Neural crest cell (in vitro differentiated cells): ENCODE results near the gene ASNSD1. TPM values are rescaled to one million over a fixed set of nuclear protein-coding genes. Genes with fewer than 3 reads are reported as not detected.
"Not testable (repeated sequence)": the region's sequence is repeated elsewhere in the genome, so short reads cannot be mapped to it uniquely, and the experiment has no call there.

Experiments used
- DNase-seq: peaks from one replicate; pipeline ENCODE4 v3.0.0; 2021; ENCODE audit warnings: low read depth, mixed read lengths, low spot score
- H3K27ac Mint-ChIP-seq: one replicate; pipeline ENCODE4 v1.8.0; 2021; ENCODE audit warnings: mild to moderate bottlenecking, mixed read lengths; ENCODE audit not compliant: unreplicated experiment
- H3K27me3 Mint-ChIP-seq: 2 replicates; pipeline ENCODE4 v1.8.0; 2021; ENCODE audit warnings: low read depth, mild to moderate bottlenecking, mixed read lengths
- H3K36me3 Mint-ChIP-seq: 2 replicates; pipeline ENCODE4 v1.8.0; 2021; ENCODE audit warnings: low read depth, mild to moderate bottlenecking, mixed read lengths
- H3K4me1 Mint-ChIP-seq: 2 replicates; pipeline ENCODE4 v1.8.0; 2021; ENCODE audit warnings: mixed read lengths
- H3K4me3 Mint-ChIP-seq: one replicate; pipeline ENCODE4 v1.8.0; 2021; ENCODE audit warnings: mild to moderate bottlenecking, mixed read lengths
- H3K9me3 Mint-ChIP-seq: 2 replicates; pipeline ENCODE4 v1.8.0; 2021; ENCODE audit warnings: mixed read lengths
- total RNA-seq: library from RNA; stranded (reverse); gene quantifications from 2 replicates; pipeline ENCODE4 v1.2.1, GENCODE V29; 2021
- TF ChIP-seq, protein P1 (sequence below): fragments of 200-600 bp; sonication (generic); conservative IDR thresholded peaks from 2 replicates; pipeline ENCODE4 v1.5.0; 2021; ENCODE audit warnings: antibody characterized with exemption, mild to moderate bottlenecking

The ASNSD1 gene
- total RNA-seq, 1 donor from 2014 or later: 46.8 TPM

GRCh38 chr2:189648846-189649509, 12.3 kb upstream of the ASNSD1 start:
- H3K27ac Mint-ChIP-seq: no peak overlapping the region
- TF ChIP-seq, protein P1, sequence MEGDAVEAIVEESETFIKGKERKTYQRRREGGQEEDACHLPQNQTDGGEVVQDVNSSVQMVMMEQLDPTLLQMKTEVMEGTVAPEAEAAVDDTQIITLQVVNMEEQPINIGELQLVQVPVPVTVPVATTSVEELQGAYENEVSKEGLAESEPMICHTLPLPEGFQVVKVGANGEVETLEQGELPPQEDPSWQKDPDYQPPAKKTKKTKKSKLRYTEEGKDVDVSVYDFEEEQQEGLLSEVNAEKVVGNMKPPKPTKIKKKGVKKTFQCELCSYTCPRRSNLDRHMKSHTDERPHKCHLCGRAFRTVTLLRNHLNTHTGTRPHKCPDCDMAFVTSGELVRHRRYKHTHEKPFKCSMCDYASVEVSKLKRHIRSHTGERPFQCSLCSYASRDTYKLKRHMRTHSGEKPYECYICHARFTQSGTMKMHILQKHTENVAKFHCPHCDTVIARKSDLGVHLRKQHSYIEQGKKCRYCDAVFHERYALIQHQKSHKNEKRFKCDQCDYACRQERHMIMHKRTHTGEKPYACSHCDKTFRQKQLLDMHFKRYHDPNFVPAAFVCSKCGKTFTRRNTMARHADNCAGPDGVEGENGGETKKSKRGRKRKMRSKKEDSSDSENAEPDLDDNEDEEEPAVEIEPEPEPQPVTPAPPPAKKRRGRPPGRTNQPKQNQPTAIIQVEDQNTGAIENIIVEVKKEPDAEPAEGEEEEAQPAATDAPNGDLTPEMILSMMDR: no peak

GRCh38 chr2:189651284-189651683, 10.0 kb upstream of the ASNSD1 start:
- H3K27ac Mint-ChIP-seq: no peak overlapping the region
- DNase-seq: no peak
- no peak overlapping the region for H3K4me3 Mint-ChIP-seq
- H3K9me3 Mint-ChIP-seq: peaks cover 7% of the 10 kb centered on the region
- TF ChIP-seq, protein P1: no peak
- no peaks in the 10 kb centered on the region for H3K4me1 Mint-ChIP-seq
- peaks cover 10% of the 10 kb centered on the region for H3K36me3 Mint-ChIP-seq
- no peaks in the 10 kb centered on the region for H3K27me3 Mint-ChIP-seq

More at GRCh38 chr2:189648846-189649509, 12.3 kb upstream of the ASNSD1 start:
- H3K27me3 Mint-ChIP-seq: no peaks in the 10 kb centered on the region
- no peak overlapping the region for H3K4me3 Mint-ChIP-seq
- DNase-seq: no peak
- H3K9me3 Mint-ChIP-seq: peaks cover 7% of the 10 kb centered on the region
- H3K36me3 Mint-ChIP-seq: peaks cover 10% of the 10 kb centered on the region
- no peaks in the 10 kb centered on the region for H3K4me1 Mint-ChIP-seq

DNA sequence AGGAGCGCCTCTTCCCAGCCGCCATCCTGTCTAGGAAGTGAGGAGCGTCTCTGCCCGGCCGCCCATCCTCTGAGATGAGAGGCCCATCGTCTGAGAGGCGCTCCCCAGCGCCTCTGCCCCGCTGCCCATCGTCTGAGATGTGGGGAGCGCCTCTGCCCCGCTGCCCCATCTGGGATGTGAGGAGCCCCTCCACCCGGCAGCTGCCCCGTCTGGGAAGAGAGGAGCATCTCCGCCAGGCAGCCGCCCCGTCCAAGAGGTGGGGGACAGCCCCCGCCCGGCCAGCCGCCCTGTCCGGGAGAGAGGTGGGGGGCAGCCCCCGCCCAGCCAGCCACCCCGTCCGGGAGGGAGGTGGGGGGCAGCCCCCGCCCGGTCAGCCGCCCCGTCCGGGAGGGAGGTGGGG, 7.8 kb upstream of the ASNSD1 start:
- not testable (repeated sequence) for H3K4me1 Mint-ChIP-seq, H3K27ac Mint-ChIP-seq, H3K9me3 Mint-ChIP-seq, H3K4me3 Mint-ChIP-seq, H3K36me3 Mint-ChIP-seq, H3K27me3 Mint-ChIP-seq, DNase-seq

DNA sequence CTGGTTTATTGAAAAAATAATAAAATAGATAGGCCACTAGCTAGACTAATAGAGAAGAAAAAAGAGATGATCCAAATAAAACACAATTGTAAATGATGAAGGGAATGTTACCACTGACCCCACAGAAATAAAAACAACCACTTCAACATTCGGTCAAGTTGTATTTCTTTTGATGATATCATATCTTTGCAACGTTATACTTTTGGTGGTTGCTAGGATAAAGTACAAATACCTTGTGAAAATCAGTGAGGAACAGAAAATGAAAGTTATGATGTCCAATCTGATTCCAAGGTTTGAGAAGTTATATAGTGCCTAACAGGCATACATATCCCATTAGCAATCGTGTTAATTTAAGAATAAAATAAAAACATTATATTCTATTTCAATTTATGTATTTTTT, 6.6 kb upstream of the ASNSD1 start:
- H3K9me3 Mint-ChIP-seq: peaks cover 7% of the 10 kb centered on the region
- no peaks in the 10 kb centered on the region for H3K4me1 Mint-ChIP-seq
- peaks cover 6% of the 10 kb centered on the region for H3K27me3 Mint-ChIP-seq
- H3K27ac Mint-ChIP-seq: no peak overlapping the region
- TF ChIP-seq, protein P1: no peak
- H3K36me3 Mint-ChIP-seq: peaks cover 10% of the 10 kb centered on the region
- H3K4me3 Mint-ChIP-seq: no peak overlapping the region
- no peak for DNase-seq

- Mint-ChIP-seq H3K36me3 (no peaks in the 10 kb centered on the region), H3K27me3 (peaks cover 10% of the 10 kb centered on the region), H3K27ac (no peak overlapping the region), H3K4me1 (no peaks in the 10 kb centered on the region), H3K9me3 (no peaks in the 10 kb centered on the region), H3K4me3 (no peak overlapping the region)
- TF ChIP-seq, protein P1: no peak
- DNase-seq: no peak
Observed at GRCh38 chr2:189657867-189658266, 3.4 kb upstream of the ASNSD1 start.

DNA sequence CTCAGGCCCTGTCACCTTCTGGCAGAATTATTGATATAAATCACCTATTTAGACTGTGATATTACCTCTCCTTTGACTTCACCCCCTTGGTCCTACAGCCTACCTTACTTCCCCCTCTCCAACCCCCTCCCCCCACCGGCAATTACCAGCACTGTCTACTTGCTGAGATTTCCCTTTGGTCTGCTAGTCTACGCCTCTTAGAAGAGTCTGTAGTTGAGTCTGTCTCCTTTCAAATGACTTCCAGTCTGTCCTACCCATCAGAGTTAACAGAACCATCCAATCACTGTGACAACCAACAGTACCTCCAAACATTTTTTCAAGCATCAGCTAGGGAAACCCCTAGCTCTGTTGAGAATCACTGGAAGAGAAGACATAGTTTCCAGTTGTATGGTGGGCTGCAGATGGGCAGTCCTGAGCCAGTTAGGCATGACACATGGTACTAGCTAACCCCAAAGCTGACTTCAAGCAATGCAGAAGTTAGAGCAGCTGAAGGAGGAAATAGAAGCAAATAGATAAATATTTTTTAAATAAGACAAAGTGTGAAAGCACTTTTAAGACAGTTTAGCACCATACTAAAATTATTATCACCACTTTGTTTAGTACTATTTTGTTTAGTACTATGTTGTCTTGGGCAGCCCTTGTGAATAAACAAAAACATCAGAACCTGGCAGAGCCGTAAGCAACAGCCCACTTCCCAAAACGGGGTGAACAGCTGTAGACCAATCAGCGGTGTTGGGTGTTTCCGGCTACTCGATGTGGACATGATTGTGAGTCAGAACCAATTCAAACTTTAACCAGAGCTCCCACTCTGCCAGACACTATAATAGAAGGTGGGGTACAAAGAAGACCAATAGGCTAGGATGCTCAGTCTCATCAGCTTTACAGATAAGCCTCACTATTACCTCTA, 2.7 kb upstream of the ASNSD1 start:
- no peak for DNase-seq
- Mint-ChIP-seq H3K27me3 (peaks cover 10% of the 10 kb centered on the region), H3K4me1 (peaks cover 3% of the 10 kb centered on the region), H3K9me3 (no peaks in the 10 kb centered on the region), H3K27ac (peak overlapping the region; percentile 20), H3K4me3 (no peak overlapping the region), H3K36me3 (no peaks in the 10 kb centered on the region)
- TF ChIP-seq, protein P1: no peak
